Parathyroid adenoma (tissue), 2 donors: ENCODE data around the gene MRPS35.

Experiments used
- H2AFZ ChIP-seq: fragments of 300-600 bp; sonication (generic); one replicate; pipeline ENCODE4 v1.7.0; 2017; ENCODE audit warnings: antibody characterized with exemption, mild to moderate bottlenecking
- H3K27ac ChIP-seq: fragments of 300-600 bp; sonication (generic); one replicate; pipeline ENCODE4 v1.7.0; 2017
- H3K27me3 ChIP-seq: fragments of 300-600 bp; sonication (generic); one replicate; pipeline ENCODE4 v1.7.0; 2017; ENCODE audit warnings: low read length; ENCODE audit not compliant: control insufficient read depth, insufficient read depth
- H3K36me3 ChIP-seq: fragments of 300-600 bp; sonication (generic); one replicate; pipeline ENCODE4 v1.7.0; 2017; ENCODE audit warnings: low read length; ENCODE audit not compliant: control insufficient read depth, insufficient read depth
- H3K4me1 ChIP-seq: fragments of 300-600 bp; sonication (generic); one replicate; pipeline ENCODE4 v1.7.0; 2017; ENCODE audit warnings: control low read depth
- H3K4me2 ChIP-seq: fragments of 300-600 bp; sonication (generic); one replicate; pipeline ENCODE4 v1.7.0; 2017; ENCODE audit warnings: low read length
- H3K4me3 ChIP-seq: fragments of 300-600 bp; sonication (generic); one replicate; pipeline ENCODE4 v1.7.0; 2017; ENCODE audit warnings: low read depth, low read length
- H3K79me2 ChIP-seq: fragments of 300-600 bp; sonication (generic); one replicate; pipeline ENCODE4 v1.7.0; 2017; ENCODE audit warnings: control low read depth
- H3K9ac ChIP-seq: fragments of 300-600 bp; sonication (generic); one replicate; pipeline ENCODE4 v1.7.0; 2017; ENCODE audit warnings: mild to moderate bottlenecking
- H3K9me3 ChIP-seq: fragments of 300-600 bp; sonication (generic); one replicate; pipeline ENCODE4 v1.7.0; 2017; ENCODE audit warnings: low read length; ENCODE audit not compliant: control insufficient read depth
- TF ChIP-seq, protein P1 (sequence below): fragments of 300-600 bp; sonication (generic); IDR thresholded peaks from one replicate; pipeline ENCODE4 v1.7.0; 2017; ENCODE audit warnings: antibody characterized with exemption, mild to moderate bottlenecking
- donor health status: primary hyperparathyroidism.

The MRPS35 gene

GRCh38 chr12:27672643-27673042 is 38.0 kb upstream of the MRPS35 start:
- TF ChIP-seq, protein P1, sequence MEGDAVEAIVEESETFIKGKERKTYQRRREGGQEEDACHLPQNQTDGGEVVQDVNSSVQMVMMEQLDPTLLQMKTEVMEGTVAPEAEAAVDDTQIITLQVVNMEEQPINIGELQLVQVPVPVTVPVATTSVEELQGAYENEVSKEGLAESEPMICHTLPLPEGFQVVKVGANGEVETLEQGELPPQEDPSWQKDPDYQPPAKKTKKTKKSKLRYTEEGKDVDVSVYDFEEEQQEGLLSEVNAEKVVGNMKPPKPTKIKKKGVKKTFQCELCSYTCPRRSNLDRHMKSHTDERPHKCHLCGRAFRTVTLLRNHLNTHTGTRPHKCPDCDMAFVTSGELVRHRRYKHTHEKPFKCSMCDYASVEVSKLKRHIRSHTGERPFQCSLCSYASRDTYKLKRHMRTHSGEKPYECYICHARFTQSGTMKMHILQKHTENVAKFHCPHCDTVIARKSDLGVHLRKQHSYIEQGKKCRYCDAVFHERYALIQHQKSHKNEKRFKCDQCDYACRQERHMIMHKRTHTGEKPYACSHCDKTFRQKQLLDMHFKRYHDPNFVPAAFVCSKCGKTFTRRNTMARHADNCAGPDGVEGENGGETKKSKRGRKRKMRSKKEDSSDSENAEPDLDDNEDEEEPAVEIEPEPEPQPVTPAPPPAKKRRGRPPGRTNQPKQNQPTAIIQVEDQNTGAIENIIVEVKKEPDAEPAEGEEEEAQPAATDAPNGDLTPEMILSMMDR = no peak
- Histone ChIP-seq H3K79me2 (no peaks in the 10 kb centered on the region), H3K36me3 (no peaks in the 10 kb centered on the region), H3K4me1 (no peaks in the 10 kb centered on the region), H3K9me3 (no peaks in the 10 kb centered on the region), H3K27me3 (no peaks in the 10 kb centered on the region), H2AFZ (no peak overlapping the region), H3K4me3 (no peak overlapping the region), H3K27ac (no peak overlapping the region), H3K4me2 (no peak overlapping the region), H3K9ac (no peak overlapping the region)

GRCh38 chr12:27673101-27673718 is 37.4 kb upstream of the MRPS35 start:
- no peaks in the 10 kb centered on the region for H3K27me3 ChIP-seq
- H3K9ac ChIP-seq = no peak overlapping the region
- H3K4me2 ChIP-seq = no peak overlapping the region
- H2AFZ ChIP-seq = no peak overlapping the region
- H3K79me2 ChIP-seq = no peaks in the 10 kb centered on the region
- H3K4me3 ChIP-seq = no peak overlapping the region
- H3K27ac ChIP-seq = no peak overlapping the region
- no peaks in the 10 kb centered on the region for H3K9me3 ChIP-seq
- H3K4me1 ChIP-seq = no peaks in the 10 kb centered on the region
- H3K36me3 ChIP-seq = no peaks in the 10 kb centered on the region
- TF ChIP-seq, protein P1 = no peak

- no peak overlapping the region for H2AFZ ChIP-seq
- TF ChIP-seq, protein P1 = no peak
- no peaks in the 10 kb centered on the region for H3K36me3 ChIP-seq
- no peaks in the 10 kb centered on the region for H3K9me3 ChIP-seq
- no peak overlapping the region for H3K4me2 ChIP-seq
- no peak overlapping the region for H3K27ac ChIP-seq
- H3K79me2 ChIP-seq = no peaks in the 10 kb centered on the region
- no peaks in the 10 kb centered on the region for H3K27me3 ChIP-seq
- no peaks in the 10 kb centered on the region for H3K4me1 ChIP-seq
- no peak overlapping the region for H3K9ac ChIP-seq
- H3K4me3 ChIP-seq = no peak overlapping the region
Observed at GRCh38 chr12:27674989-27675388, 35.6 kb upstream of the MRPS35 start.

DNA sequence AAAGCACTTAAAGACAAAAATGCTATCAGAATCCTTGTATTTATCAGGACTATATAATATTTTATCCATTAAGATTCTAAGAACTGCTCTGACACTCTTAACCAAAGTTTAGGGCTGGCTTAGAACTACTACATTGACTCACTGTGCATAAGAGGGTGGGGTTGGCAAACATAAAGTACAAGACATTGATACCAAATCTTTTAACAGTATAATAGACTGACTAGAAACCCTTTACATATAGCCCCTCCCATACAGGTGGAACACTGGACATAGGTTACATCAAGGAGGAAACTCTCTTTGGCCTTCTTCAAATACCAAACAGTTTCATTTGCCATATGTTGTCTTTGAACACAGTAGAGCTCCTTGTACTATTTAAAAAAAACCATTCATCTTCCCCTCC is 30.0 kb upstream of the MRPS35 start:
- Histone ChIP-seq H3K79me2 (no peaks in the 10 kb centered on the region), H3K27ac (no peak overlapping the region), H3K36me3 (no peaks in the 10 kb centered on the region), H2AFZ (no peak overlapping the region), H3K27me3 (no peaks in the 10 kb centered on the region), H3K4me1 (no peaks in the 10 kb centered on the region), H3K9me3 (no peaks in the 10 kb centered on the region), H3K4me2 (no peak overlapping the region), H3K4me3 (no peak overlapping the region), H3K9ac (no peak overlapping the region)
- TF ChIP-seq, protein P1 = no peak

GRCh38 chr12:27682534-27682933 is 28.1 kb upstream of the MRPS35 start:
- no peaks in the 10 kb centered on the region for H3K79me2 ChIP-seq
- H3K36me3 ChIP-seq = no peaks in the 10 kb centered on the region
- TF ChIP-seq, protein P1 = no peak
- H3K9me3 ChIP-seq = no peaks in the 10 kb centered on the region
- no peak overlapping the region for H3K9ac ChIP-seq
- H3K4me1 ChIP-seq = no peaks in the 10 kb centered on the region
- H3K4me3 ChIP-seq = no peak overlapping the region
- H3K27me3 ChIP-seq = no peaks in the 10 kb centered on the region
- H3K4me2 ChIP-seq = no peak overlapping the region
- H3K27ac ChIP-seq = no peak overlapping the region
- no peak overlapping the region for H2AFZ ChIP-seq
